Measurements from ENCODE around the gene PTDSS2. TPM values are rescaled to one million over a fixed set of nuclear protein-coding genes. Genes with fewer than 3 reads are reported as not detected.
"Not testable (repeated sequence)": the region's sequence is repeated elsewhere in the genome, so short reads cannot be mapped to it uniquely, and the experiment has no call there.

The PTDSS2 gene
- total RNA-seq, 1 experiment from 2014 or later: 34.4 TPM

DNA sequence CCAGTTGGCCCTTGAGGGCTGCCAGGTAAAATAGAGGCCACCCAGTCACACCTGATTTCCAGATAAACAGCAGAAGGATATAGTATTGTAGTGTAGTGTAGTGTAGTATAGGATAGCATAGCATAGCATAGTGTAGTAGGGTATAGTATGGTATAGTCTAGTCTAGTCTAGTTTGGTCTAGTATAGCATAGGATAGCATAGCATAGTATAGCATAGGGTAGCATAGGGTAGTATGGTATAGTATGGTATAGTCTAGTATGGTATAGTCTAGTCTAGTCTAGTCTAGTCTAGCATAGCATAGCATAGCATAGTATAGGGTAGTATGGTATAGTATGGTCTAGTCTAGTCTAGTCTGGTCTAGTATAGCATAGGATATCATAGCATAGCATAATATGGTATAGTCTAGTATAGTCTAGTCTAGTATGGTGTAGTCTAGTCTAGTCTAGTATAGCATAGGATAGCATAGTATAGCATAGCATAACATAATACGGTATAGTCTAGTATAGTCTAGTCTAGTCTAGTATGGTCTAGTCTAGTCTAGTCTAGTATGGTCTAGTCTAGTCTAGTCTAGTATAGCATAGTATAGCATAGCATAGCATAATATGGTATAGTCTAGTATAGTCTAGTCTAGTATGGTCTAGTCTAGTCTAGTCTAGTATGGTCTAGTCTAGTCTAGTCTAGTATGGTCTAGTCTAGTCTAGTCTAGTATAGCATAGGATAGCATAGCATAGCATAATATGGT is 14.9 kb upstream of the PTDSS2 start:
- H3K27me3 ChIP-seq; H3K4me1 ChIP-seq; H3K9me3 ChIP-seq (replicated peaks); H3K27ac ChIP-seq; DNase-seq; H3K4me3 ChIP-seq; H3K36me3 ChIP-seq: not testable (repeated sequence)

DNA sequence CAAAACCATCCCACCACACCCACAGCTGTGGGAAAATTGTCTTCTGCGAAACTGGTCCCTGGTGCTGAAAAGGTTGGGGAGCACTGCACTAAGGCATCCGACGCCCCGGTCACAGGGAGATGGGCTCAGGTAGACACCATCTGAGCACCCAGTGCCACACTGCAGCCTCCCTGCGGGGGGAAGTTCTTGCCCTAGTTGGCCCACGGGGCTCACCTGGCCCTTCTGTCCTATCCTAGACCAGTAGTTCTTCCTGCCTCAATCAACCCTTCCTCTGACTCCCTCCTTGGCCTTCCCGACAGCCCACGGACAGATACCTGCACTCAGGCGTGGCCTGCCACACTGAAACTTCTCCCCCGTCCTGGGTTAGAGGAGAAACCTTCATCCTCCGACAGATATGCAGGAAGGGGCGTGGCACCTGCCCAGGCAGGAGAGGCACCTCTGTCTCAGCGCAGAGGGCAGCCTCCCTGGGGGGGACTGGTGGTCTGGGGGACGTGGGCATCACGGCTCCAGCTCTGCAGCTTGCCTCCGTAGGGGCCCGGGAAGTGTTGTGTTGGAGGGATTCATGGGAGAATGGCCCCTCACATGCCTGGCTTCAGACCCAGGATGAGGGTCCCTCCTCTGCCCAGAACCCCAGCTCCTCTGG is 12.7 kb upstream of the PTDSS2 start:
- Histone ChIP-seq H3K4me3 (no peak overlapping the region), H3K4me1 (peaks cover 5% of the 10 kb centered on the region), H3K27ac (no peak overlapping the region), H3K27me3 (peaks cover 11% of the 10 kb centered on the region; the same call in 1 of the 2 replicates), H3K9me3 (replicated peaks) (no peaks in the 10 kb centered on the region), H3K36me3 (no peaks in the 10 kb centered on the region)
- no peak for DNase-seq

DNA sequence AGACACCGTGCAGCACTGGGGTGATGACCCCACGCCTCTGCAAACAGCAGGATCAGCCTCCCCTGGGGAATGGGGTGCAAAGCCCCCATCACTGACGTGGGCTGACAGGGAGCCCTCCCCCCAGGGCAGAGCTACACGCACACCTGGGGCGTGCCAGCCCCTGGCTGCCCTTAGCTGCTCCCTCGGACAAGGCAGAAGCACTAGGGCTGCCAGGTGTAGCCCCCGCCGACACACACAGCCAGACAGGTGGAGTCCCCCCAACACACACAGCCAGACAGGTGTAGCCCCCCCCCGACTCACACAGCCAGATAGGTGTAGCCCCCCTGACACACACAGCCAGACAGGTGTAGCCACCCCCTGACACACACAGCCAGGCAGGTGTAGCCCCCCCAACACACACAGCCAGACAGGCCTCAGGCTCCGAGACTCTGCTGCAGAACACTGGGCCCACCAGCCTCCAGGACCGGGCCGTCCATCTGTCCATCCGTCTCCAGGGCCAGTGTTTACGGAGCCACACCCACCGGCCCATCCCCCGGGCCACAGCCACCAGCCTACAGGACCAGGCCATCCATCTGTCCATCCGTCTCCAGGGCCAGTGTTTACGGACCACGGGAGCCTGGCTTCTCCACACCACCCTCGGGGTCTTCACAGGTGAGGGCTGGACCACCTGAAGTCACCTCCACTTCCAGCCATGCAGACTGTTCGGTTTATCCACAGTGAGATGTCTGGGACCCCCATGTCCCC is 11.8 kb upstream of the PTDSS2 start:
- Histone ChIP-seq H3K9me3 (replicated peaks) (no peaks in the 10 kb centered on the region), H3K36me3 (no peaks in the 10 kb centered on the region), H3K4me3 (no peak overlapping the region), H3K27me3 (peaks cover 11% of the 10 kb centered on the region; the same call in 1 of the 2 replicates), H3K27ac (no peak overlapping the region), H3K4me1 (peaks cover 11% of the 10 kb centered on the region)
- DNase-seq: no peak

DNA sequence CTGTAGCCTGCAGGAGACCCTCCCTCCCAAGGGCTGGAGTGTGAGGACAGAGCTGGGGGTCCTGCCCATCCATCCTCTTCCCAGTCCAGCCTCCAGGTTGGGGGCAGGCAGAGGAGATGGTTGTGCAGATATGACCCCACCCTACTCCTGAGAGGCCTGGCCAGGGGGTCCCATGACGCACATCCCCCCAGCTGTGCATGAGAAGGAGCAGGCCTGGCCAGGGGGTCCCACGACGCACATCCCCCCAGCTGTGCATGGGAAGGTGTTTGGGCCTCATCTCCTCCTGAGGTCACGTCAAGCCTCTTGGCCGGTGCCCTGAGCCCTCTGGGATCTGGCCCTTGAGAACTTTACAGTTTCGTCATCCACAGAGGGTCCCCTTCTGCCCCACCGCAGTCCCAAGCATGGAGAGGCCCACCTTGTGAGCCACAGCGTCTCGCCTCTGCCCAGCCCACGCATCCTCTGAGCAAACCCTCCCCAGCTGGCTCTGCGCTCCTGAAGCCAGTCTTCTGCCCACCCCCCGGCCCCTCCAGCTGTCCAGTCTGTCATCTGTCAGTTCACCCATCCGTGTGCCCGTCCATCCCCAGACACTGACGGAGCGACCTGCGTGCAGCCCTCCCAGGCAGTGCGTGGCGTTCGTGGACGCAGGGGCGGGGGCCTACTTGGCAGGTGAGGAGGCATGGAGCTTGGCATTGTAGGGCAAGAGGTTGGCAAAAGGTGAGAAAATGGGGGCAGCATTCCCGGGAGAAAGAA is 10.6 kb upstream of the PTDSS2 start:
- Histone ChIP-seq H3K4me3 (no peak overlapping the region), H3K27me3 (peaks cover 11% of the 10 kb centered on the region; the same call in 1 of the 2 replicates), H3K9me3 (replicated peaks) (no peaks in the 10 kb centered on the region), H3K36me3 (no peaks in the 10 kb centered on the region), H3K27ac (no peak overlapping the region), H3K4me1 (peaks cover 18% of the 10 kb centered on the region)
- peak; percentile 39 to 62 for DNase-seq

DNA sequence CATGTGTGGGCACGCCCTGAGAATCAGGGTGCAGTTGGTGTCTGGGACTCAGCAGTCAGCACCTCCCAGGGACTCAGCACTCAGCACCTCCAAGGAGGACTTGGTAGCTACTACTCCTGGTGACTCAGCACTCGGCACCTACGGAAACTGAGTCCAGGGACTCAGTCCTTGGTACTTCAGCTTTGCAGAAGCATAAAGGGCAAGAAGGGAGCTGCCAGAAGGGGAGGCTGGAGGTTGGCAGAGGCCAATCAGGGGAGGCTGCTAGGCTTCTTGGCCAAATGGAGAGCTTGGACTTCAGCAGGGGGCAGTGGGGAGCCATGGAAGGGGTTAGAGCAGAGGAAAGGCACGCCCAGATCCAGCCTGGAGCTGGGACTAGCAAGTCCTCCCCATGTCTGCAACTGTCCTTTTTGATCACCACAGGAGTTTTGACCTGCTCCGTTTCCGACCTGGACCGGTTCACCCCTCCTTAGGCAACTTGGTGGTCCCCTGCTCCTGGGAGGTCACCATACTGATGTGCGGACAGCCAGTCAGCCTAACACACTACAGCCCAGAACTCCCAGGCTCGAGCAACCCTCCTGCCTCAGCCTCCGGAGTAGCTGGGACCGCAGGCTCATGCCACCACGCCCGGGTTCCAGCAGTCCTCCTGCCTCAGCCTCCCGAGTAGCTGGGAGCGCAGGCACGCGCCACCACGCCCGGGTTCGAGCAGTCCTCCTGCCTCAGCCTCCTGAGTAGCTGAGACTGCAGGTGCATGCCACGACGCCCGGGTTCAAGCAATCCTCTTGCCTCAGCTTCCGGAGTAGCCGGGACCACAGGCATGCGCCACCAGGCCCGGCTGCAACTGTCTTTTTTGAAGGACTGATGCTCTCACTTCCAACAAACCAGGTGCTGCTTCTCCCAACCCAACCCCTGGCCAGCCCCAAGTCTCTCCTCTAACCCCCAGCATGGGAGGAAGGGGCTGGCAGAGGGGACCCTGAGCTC is 9.7 kb upstream of the PTDSS2 start:
- peaks cover 11% of the 10 kb centered on the region; the same call in 1 of the 2 replicates for H3K27me3 ChIP-seq

DNA sequence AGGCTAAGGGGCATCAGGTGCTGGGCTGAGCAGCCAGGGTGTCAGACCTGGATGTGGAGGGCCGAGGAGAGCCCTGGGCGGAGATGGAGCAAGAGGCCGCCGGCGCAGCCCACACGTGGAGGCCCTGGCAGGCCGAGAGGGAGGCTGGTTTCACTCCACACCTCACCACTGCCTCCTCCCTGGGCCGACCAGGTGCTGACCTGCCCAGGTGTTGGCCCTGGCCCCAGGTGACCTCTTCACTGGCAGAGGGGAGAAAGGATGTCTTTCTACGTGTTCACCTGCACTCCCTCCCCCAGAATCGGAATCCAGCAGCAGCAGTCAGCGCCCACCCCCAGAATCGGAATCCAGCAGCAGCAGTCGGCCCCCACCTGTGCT is 9.0 kb upstream of the PTDSS2 start:
- no peak overlapping the region for H3K4me3 ChIP-seq

More for the DNA sequence above, 9.7 kb upstream of the PTDSS2 start:
- Histone ChIP-seq H3K36me3 (no peaks in the 10 kb centered on the region), H3K4me3 (no peak overlapping the region), H3K4me1 (peaks cover 20% of the 10 kb centered on the region), H3K9me3 (replicated peaks) (no peaks in the 10 kb centered on the region), H3K27ac (no peak overlapping the region)
- DNase-seq: peak in 1 of 2 experiments; percentile 29

DNA sequence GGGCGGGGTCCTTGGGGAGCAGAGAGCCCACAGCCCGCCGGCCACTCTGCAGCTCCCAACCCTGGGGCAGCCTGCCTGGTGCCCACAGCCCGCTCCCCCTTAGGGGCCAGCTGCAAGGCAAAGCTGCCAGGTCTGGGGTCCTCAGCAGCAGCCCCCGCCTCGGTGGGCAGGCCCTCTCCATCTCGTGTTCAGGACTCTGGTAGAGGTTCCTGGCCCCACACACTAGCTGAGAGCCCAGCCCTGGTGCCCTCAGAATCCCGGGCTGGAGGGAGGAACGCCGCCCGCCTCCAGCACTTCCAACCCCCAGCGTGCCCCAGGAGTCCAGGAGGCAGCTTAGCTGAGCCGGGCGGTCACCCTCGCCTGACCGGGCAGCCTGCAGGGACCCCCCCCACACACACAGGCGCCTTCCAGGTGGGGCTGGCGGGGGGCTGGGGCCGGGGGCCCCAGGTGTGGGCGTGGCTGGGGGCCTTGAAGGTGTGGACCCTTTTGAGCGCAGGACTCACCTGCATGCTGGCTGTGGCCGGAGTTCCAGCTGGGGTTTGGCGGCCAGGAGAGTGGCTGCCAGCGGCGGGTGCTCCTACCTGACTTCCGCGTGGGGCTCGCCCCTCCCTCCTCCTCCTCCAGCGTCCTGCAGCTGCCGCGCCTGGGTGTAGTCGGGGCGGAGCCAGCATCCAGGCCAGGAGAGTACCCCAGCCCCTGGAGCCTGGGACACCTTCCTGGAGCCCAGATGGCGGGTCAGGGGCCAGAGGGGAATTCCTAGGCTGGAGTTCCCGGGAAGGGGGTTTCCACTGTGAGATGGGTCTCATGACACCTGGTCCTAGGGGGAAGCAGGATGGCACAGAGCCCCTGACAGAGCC is 8.4 kb upstream of the PTDSS2 start, which contains the start of gene ANO9:
Gene ANO9, minus strand, starts transcription at position 594 of the 857 bp plus-strand sequence. Its CDS starts 85 bp downstream, at position 509.
- H3K4me3 ChIP-seq: peak within 1 kb of the TSS; percentile 22; the same call in 1 of the 2 replicates
- H3K4me1 ChIP-seq: peaks cover 20% of the 10 kb centered on the region
- no peaks in the 10 kb centered on the region for H3K9me3 ChIP-seq (replicated peaks)
- peaks cover 11% of the 10 kb centered on the region; the same call in 1 of the 2 replicates for H3K27me3 ChIP-seq
- no peaks in the 10 kb centered on the region for H3K36me3 ChIP-seq
- no peak within 1 kb of the TSS for H3K27ac ChIP-seq
- DNase-seq: peak; percentile 43 to 58

More for the DNA sequence above, 9.0 kb upstream of the PTDSS2 start:
- Histone ChIP-seq H3K4me1 (peaks cover 20% of the 10 kb centered on the region), H3K27me3 (peaks cover 11% of the 10 kb centered on the region; the same call in 1 of the 2 replicates), H3K27ac (no peak overlapping the region), H3K36me3 (no peaks in the 10 kb centered on the region), H3K9me3 (replicated peaks) (no peaks in the 10 kb centered on the region)
- no peak for DNase-seq

DNA sequence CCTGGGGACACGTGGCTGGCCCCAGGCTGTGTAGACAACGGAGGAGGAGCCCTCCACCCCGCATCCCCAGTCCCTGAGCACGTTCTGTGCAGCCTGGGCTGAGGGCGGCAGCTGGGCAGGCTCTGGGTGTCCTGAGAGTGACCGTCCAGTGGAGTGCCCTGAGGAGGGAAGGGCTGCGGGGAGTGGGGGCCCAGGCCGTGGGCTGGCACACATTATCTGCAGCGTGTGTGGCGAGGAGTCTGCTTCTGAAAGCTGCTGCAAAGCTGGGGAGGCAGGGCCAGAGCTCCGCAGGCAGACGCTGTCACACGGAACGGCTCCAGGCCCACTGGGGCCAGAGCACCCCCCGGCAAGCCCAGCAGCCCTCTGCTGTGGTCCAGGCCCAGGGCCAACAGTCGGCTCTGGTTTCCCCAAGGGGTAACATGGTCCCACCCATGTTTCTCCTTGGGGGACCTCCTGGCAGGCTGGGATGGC is 7.4 kb upstream of the PTDSS2 start:
- Histone ChIP-seq H3K27ac (no peak overlapping the region), H3K4me1 (peaks cover 23% of the 10 kb centered on the region), H3K27me3 (peaks cover 11% of the 10 kb centered on the region; the same call in 1 of the 2 replicates), H3K9me3 (replicated peaks) (no peaks in the 10 kb centered on the region), H3K36me3 (no peaks in the 10 kb centered on the region), H3K4me3 (no peak overlapping the region)
- peak in 1 of 2 experiments; percentile 30 for DNase-seq

DNA sequence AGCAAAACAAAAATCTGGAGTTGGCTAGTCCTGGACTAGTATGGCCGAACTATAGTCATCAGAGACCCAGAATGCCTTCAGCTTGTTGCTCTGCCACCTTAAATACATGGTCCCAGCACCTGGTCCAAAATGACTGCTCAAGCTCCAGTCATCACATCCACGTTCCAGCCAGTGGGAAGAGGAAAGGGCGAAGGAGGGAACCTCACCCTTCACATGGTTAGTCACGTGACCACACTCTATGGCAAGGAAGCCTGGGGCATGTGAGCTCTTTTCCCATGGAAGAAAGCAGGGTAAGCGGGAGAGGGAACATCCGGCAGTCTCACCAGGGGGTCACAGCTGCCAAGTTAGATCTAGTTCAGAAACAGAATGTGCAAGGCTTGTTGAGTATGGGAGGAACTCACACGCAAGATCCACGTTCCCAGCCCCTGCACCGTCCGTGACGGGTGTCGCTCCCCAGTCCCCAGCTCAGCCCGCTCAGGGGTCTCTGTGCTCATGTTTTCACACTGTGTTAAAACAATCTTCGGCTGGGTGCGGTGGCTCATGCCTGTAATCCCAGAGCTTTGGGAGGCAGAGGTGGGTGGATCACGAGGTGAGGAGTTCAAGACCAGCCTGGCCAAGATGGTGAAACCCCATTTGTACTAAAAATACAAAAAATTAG is 6.4 kb upstream of the PTDSS2 start:
- no peaks in the 10 kb centered on the region for H3K9me3 ChIP-seq (replicated peaks)
- peak; percentile 93 to 96 for DNase-seq
- H3K27ac ChIP-seq: peak overlapping the region; percentile 48
- no peak overlapping the region for H3K4me3 ChIP-seq
- no peaks in the 10 kb centered on the region for H3K36me3 ChIP-seq
- peaks cover 26% of the 10 kb centered on the region for H3K4me1 ChIP-seq
- peaks cover 11% of the 10 kb centered on the region; the same call in 1 of the 2 replicates for H3K27me3 ChIP-seq

DNA sequence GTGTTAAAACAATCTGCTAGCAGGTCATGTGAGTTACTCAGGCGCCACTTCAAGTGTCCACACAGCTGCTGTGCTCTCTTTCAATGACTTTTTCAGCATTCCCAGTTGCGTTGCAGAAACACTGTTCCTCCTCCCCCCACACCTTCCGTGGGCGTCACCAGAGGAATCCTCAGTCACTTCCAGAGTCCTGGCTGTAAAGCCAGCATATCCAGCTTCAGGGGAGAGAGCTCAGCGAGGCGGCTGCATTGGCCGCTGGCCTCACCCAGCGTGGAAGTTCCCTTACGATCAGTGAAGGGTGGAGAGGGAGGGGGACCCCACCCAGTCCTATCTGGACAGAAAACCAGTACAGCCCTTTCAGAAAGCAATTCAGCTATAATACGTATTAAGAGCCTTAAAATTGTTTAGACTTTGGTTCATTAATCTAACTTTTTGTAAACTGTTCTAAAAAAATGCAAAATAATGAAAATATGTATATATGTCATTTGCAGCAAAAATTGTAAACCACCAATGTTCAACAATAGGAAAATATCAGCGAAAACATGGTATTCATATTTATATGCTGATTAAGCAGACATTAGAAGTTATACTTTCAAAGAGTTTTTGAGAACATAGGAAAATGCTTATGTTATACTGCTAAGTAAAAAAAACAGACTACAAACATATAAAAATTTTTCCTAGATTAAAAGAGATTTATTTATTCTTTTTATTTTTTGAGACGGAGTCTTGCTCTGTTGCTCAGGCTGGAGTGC is 5.5 kb upstream of the PTDSS2 start:
- H3K27ac ChIP-seq: peak overlapping the region; percentile 48; the same call in 1 of the 2 replicates

DNA sequence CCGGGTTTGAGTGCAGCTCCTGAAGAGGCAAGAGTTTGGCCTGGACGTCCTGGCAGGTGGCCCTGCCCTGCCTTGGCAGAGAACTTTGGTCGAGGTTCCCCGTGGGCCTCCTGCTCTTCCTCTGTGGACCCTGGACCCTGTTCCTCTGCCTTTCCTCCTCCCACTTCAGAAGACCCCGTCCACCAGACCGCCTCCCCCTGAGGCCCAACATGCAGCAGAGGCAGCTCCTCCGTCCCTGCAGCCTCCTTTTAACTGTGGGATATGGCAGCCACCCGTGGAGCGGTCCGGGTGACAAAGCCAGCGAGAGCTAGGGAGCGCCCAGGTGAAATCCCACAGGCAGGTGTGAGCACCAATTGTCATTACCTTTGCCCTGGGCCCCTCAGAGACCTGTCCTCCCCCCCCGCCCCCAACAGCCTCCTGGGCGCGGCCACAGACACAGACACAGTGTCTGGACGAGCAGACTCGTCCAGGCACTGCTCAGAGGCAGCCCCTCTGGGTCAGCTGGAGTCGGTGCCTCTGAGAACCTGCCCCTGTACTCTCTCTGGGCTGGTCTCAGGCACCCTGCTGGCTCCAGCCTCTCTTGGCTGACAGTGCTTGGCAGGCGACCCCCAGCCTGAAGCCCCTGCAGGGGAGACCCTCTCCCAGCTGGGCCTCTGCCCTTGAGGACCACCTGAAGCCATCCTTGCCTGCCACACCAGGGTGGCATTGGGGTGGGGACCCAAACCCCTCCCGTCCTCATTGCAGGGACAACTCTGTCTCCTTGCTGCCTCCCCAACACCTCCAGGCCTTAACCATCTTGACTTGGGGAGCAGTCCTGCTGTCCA is 4.1 kb upstream of the PTDSS2 start:
- peaks cover 22% of the 10 kb centered on the region for H3K4me1 ChIP-seq
- H3K9me3 ChIP-seq (replicated peaks): no peaks in the 10 kb centered on the region
- H3K36me3 ChIP-seq: no peaks in the 10 kb centered on the region
- no peak overlapping the region for H3K4me3 ChIP-seq
- no peak for DNase-seq
- no peak overlapping the region for H3K27ac ChIP-seq
- H3K27me3 ChIP-seq: peaks cover 4% of the 10 kb centered on the region; the same call in 1 of the 2 replicates

More for the DNA sequence above, 5.5 kb upstream of the PTDSS2 start:
- Histone ChIP-seq H3K36me3 (no peaks in the 10 kb centered on the region), H3K27me3 (peaks cover 11% of the 10 kb centered on the region; the same call in 1 of the 2 replicates), H3K4me1 (peaks cover 26% of the 10 kb centered on the region), H3K4me3 (no peak overlapping the region), H3K9me3 (replicated peaks) (no peaks in the 10 kb centered on the region)
- peak; percentile 63 to 76 for DNase-seq
